Prostate gland (tissue), 2 donors: Measurements from ENCODE around the gene PHAF1. TPM values are rescaled to one million over a fixed set of nuclear protein-coding genes. Genes with fewer than 3 reads are reported as not detected.
A peak's percentile ranks its signal among the peaks of the same experiment; 100 is the strongest.

Experiments
- DNase-seq: peaks from one replicate; pipeline ENCODE4 v3.0.0-alpha.2; 2019; ENCODE audit warnings: low spot score
- H3K27ac ChIP-seq, 2 donors: fragments of 200-600 bp; sonication (generic); 2 replicates each; pipeline ENCODE4 v1.5.1; 2017 to 2019
- H3K27me3 ChIP-seq: fragments of 200-600 bp; sonication (generic); replicated peaks from 2 replicates; pipeline ENCODE4 v1.5.1; 2019; ENCODE audit not compliant: insufficient read depth
- H3K36me3 ChIP-seq, 2 donors: fragments of 200-600 bp; sonication (generic); 1 replicate in 1 of 2; 2 replicates in 1 of 2; pipeline versions ENCODE4 v1.5.1 to v1.8.1; 2017 to 2019
- H3K4me1 ChIP-seq: fragments of 200-600 bp; sonication (generic); replicated peaks from 2 replicates; pipeline ENCODE4 v1.5.1; 2019
- H3K4me3 ChIP-seq, 2 donors: fragments of 200-600 bp; sonication (generic); 2 replicates each; pipeline ENCODE4 v1.5.1; 2017 to 2019
- H3K9me3 ChIP-seq: fragments of 200-600 bp; sonication (generic); 2 replicates; pipeline ENCODE4 v1.5.1; 2017
- POLR2A ChIP-seq: fragments of 450-650 bp; IDR thresholded peaks from one replicate; pipeline ENCODE4 v1.6.1; 2016; ENCODE audit warnings: antibody characterized with exemption, mild to moderate bottlenecking
- POLR2AphosphoS5 ChIP-seq: sonication (generic); formaldehyde crosslinking; IDR thresholded peaks from one replicate; pipeline ENCODE4 v1.6.1; 2017; ENCODE audit warnings: antibody characterized with exemption
- WGBS: methylation state at CpG from one replicate; pipeline ENCODE4 v1.1.5; 2018; 5-methylcytosine and 5-hydroxymethylcytosine counted together
- intact Hi-C: fragments of 100-400 bp; cut with DNase I; formaldehyde crosslinking; loops from one replicate; pipeline ENCODE4 v1.14.2; 2022
- total RNA-seq, 2 donors: library from RNA; depleted of rRNA; stranded (reverse); fragments of >200 nt; gene quantifications; one replicate each; pipeline ENCODE4 v1.1.0, GENCODE V29; 2016
- TF ChIP-seq, protein P1 (sequence below), 4 experiments: fragments of 200-600 bp in 2 of 4; fragments of 450-650 bp in 2 of 4; sonication (generic) in 2 of 4; IDR thresholded peaks; 1 replicate in 3 of 4; 2 replicates in 1 of 4; pipeline ENCODE4 v1.5.1; 2016 to 2019; ENCODE audit warnings: antibody characterized with exemption in 4 of 4, mild to moderate bottlenecking in 2 of 4, moderate library complexity in 2 of 4

PHAF1 gene
- total RNA-seq, 2 donors from 2014 or later, result 30.1 to 31.9 TPM

DNA sequence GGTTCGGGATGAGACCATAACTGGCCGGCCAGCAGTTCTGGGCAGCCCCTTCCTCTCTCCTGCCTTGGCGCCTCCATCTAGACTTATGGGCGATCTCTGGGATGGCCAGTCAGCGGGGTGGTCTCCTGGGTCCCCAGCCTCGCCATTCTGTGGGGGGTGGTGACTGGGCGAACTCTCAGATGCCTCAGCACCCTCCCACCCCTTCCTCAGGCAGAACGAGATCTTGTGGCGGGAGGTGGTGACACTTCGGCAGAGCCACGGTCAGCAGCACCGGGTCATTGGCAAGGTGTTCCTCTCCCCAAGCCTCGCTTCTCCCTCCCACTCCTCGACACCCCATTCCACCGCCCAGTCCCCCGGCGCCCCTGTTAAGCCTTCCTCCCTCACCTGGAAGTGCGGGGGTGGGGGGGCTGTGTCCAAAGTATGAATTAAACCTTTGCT lies 56.4 kb downstream of the PHAF1 start:
- 66% methylated on average over 18 of the region's 18 CpGs for WGBS

DNA sequence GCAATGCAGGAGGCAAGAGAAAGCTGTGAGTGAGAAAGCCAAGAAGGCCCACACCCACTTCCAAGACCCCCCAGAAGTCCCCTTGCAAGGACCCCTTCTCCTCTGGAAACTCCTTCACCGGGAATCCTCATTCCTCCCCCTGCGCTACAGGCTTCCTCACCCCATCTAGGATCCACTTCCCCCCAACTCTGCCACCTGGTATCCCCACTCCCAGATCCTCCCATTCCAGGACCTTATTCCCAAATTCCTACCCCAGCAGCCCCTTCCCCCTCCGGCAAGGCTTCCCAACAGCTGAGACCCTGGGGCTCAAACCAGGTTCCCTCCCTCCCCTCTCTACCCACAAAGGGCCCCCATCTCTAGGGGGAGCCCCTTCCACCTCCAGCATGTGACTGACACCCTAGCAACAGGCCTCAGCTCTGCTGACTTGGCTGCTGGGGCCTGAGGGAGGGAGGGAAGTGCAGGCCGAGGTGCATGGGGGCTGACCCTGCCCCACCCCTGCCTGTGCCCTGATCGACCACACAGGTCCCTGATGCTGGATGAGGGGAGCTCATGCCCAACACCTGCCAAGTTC lies 56.9 kb downstream of the PHAF1 start:
- Histone ChIP-seq H3K4me1 (peaks cover 30% of the 10 kb centered on the region), H3K27ac (no peak overlapping the region), H3K9me3 (no peaks in the 10 kb centered on the region), H3K4me3 (no peak overlapping the region), H3K36me3 (no peaks in the 10 kb centered on the region), H3K27me3 (no peaks in the 10 kb centered on the region)
- WGBS, result 84% methylated on average over 5 of the region's 5 CpGs
- intact Hi-C loops, result no loop called here
- TF ChIP-seq POLR2AphosphoS5, result no peak
- TF ChIP-seq, protein P1, sequence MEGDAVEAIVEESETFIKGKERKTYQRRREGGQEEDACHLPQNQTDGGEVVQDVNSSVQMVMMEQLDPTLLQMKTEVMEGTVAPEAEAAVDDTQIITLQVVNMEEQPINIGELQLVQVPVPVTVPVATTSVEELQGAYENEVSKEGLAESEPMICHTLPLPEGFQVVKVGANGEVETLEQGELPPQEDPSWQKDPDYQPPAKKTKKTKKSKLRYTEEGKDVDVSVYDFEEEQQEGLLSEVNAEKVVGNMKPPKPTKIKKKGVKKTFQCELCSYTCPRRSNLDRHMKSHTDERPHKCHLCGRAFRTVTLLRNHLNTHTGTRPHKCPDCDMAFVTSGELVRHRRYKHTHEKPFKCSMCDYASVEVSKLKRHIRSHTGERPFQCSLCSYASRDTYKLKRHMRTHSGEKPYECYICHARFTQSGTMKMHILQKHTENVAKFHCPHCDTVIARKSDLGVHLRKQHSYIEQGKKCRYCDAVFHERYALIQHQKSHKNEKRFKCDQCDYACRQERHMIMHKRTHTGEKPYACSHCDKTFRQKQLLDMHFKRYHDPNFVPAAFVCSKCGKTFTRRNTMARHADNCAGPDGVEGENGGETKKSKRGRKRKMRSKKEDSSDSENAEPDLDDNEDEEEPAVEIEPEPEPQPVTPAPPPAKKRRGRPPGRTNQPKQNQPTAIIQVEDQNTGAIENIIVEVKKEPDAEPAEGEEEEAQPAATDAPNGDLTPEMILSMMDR (IDR thresholded peaks at IDR 0.05), result no peak
- no peak for TF ChIP-seq POLR2A
- DNase-seq, result no peak

More for the DNA sequence above, 56.4 kb downstream of the PHAF1 start:
- Histone ChIP-seq H3K36me3 (no peaks in the 10 kb centered on the region), H3K27ac (no peak overlapping the region), H3K4me1 (peaks cover 33% of the 10 kb centered on the region), H3K4me3 (no peak overlapping the region), H3K9me3 (no peaks in the 10 kb centered on the region), H3K27me3 (no peaks in the 10 kb centered on the region)
- no peak for DNase-seq
- intact Hi-C loops, result no loop called here
- TF ChIP-seq POLR2A (no peak), POLR2AphosphoS5 (no peak)
- TF ChIP-seq, protein P1 (IDR thresholded peaks at IDR 0.05), result no peak

DNA sequence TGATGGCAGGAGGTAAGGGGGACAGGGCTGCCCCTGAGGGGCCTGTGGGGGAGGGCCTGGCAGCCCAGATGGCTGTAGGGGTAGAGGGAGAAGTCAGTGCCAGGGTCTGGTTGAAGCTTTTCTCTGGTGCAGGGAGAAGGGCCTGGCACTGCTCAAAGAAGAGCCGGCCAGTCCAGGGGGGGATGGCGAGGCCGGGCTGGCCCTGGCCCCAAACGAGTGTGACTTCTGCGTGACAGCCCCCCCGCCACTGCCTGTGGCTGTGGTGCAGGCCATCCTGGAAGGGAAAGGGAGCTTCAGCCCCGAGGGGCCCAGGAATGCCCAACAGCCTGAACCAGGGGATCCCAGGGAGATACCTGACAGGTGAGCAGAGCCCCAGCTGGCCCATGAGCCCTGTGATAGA lies 57.8 kb downstream of the PHAF1 start:
- Histone ChIP-seq H3K9me3 (no peaks in the 10 kb centered on the region), H3K27me3 (no peaks in the 10 kb centered on the region), H3K36me3 (no peaks in the 10 kb centered on the region), H3K27ac (no peak overlapping the region), H3K4me3 (no peak overlapping the region), H3K4me1 (peaks cover 29% of the 10 kb centered on the region)
- no peak for DNase-seq
- WGBS, result 86% methylated on average over 7 of the region's 7 CpGs
- TF ChIP-seq POLR2AphosphoS5 (no peak), POLR2A (no peak)
- TF ChIP-seq, protein P1 (IDR thresholded peaks at IDR 0.05), result no peak
- intact Hi-C loops, result no loop called here

DNA sequence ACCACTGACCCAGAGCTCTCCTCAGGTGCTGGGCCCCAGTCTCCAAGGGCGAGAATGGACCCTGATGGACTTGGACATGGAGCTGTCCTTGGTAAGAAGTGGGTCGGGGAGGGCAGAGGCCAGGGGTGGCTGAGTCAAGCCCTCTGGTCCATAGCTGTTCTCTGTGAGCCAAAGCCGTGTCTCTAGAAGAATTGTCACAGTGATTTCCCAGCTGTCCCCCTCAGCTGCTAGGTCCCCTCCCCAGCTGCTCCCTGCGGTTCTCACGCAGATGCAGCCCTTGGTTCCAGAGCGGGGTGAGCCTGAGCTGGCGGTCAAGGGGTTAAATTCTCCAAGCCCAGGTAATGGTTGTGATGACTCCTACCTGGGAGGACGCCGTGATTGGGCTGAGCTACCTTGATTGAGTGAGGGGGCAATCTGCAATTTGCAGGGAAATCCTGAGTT lies 59.3 kb downstream of the PHAF1 start:
- TF ChIP-seq, protein P1 (IDR thresholded peaks at IDR 0.05), result no peak
- no peak for TF ChIP-seq POLR2AphosphoS5
- no peak for TF ChIP-seq POLR2A
- DNase-seq, result no peak
- Histone ChIP-seq H3K27ac (peak overlapping the region; percentile 93 to 96), H3K9me3 (no peaks in the 10 kb centered on the region), H3K36me3 (no peaks in the 10 kb centered on the region), H3K4me3 (no peak overlapping the region), H3K27me3 (no peaks in the 10 kb centered on the region), H3K4me1 (peaks cover 17% of the 10 kb centered on the region)
- intact Hi-C loops, result no loop called here
- 54% methylated on average over 9 of the region's 9 CpGs for WGBS

DNA sequence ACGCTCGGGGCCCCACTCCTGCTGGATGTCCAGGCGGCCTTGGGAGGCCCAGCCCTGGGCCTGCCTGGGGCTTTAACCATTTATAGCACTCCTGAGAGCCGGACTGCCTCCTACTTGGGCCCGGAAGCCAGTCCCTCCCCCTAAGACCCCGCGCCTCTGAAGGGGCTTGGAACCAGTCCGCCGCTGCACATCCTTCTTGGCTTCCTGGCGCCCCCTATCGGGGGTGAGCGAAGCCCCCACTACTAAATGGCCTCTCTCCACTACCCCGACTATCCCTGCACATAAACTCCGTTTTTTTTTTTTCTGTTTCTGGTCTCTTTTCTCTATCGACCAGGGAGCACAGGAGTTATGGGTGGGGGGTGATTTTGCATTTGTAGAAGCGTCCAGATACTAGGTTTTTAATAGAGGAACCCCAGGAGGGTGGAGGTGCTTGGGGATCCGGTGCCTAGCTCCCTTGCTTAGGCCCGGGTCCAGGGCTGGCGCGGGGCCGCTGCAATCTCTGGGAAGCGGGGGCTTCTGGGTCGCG lies 60.0 kb downstream of the PHAF1 start:
- intact Hi-C loops, result no loop called here
- H3K36me3 ChIP-seq, result no peaks in the 10 kb centered on the region
- H3K4me3 ChIP-seq, result peak overlapping the region; percentile 42 to 55
- H3K9me3 ChIP-seq, result no peaks in the 10 kb centered on the region
- peaks cover 13% of the 10 kb centered on the region for H3K4me1 ChIP-seq
- whole genome bisulfite sequencing, result 8% methylated on average over 24 of the region's 24 CpGs
- H3K27ac ChIP-seq, result peak overlapping the region; percentile 93 to 96
- H3K27me3 ChIP-seq, result no peaks in the 10 kb centered on the region
- TF ChIP-seq POLR2AphosphoS5 (no peak), POLR2A (no peak)
- TF ChIP-seq, protein P1 (IDR thresholded peaks at IDR 0.05), result peak in 3 of 4 experiments; percentile 20 to 34 (median 29)
- no peak for DNase-seq
